A549 (cell line): ENCODE measurements around the gene ZNF79. TPM values are rescaled to one million over a fixed set of nuclear protein-coding genes. Genes with fewer than 3 reads are reported as not detected.

Experiments used
- ATAC-seq, 2 experiments: fragments of 200-7000 bp in 1 of 2; fragments of >200 bp in 1 of 2; cut with Nextera tagmentation in 1 of 2; cut with Tn5 transposase in 1 of 2; 3 replicates each; pipeline versions ENCODE4 v1.8.0 to v1.9.1; 2018 to 2020; ENCODE audit warnings: mild to moderate bottlenecking in 1 of 2, moderate library complexity in 1 of 2
- CTCF ChIA-PET: fragments of 300-600 bp; sonication (Branson Sonifier 250); formaldehyde crosslinking; extraction: SDS; loops from one replicate; lab custom pipeline; 2021; ENCODE audit warnings: antibody characterized with exemption, inconsistent platforms; lab: Yijun Ruan, JAX
- POLR2A ChIA-PET: fragments of 350-600 bp; formaldehyde crosslinking; extraction: SDS; loops from one replicate; lab custom pipeline; 2021; ENCODE audit warnings: antibody characterized with exemption, inconsistent platforms; lab: Yijun Ruan, JAX
- DNase-seq, 2 experiments: peaks; one replicate each; pipeline versions ENCODE4 v3.0.0 to v3.0.0-alpha.2; 2011 to 2016; ENCODE audit warnings: low read depth in 1 of 2, low spot score in 1 of 2
- FAIRE-seq: peaks from 2 replicates; lab custom pipeline; 2011; peaks lifted over from hg19 to GRCh38; lab: Jason Lieb, UNC
- H3K27ac ChIP-seq, 2 experiments: fragments of >200 bp; sonication (Bioruptor Twin); formaldehyde crosslinking; 3 replicates each; pipeline ENCODE4 v1.5.1; 2016 to 2017
- H3K4me1 ChIP-seq: fragments of >200 bp; sonication (Bioruptor Twin); formaldehyde crosslinking; 3 replicates; pipeline ENCODE4 v1.6.1; 2016
- H3K4me2 ChIP-seq: fragments of >200 bp; sonication (Bioruptor Twin); formaldehyde crosslinking; 3 replicates; pipeline ENCODE4 v1.6.1; 2016
- H3K4me3 ChIP-seq: fragments of >200 bp; sonication (Bioruptor Twin); formaldehyde crosslinking; 3 replicates; pipeline ENCODE4 v1.5.1; 2016
- H3K9me3 ChIP-seq: fragments of >200 bp; sonication (Bioruptor Twin); formaldehyde crosslinking; 3 replicates; pipeline ENCODE4 v1.6.1; 2016
- ATOH8 ChIP-seq: fragments of 250-450 bp; sonication (Bioruptor Pico); IDR thresholded peaks from 2 replicates; pipeline ENCODE4 v1.5.0; 2020; ENCODE audit warnings: low read depth, mild to moderate bottlenecking, moderate library complexity
- BCL3 ChIP-seq: fragments of >200 bp; sonication (Bioruptor Twin); formaldehyde crosslinking; IDR thresholded peaks from 3 replicates; pipeline ENCODE4 v1.6.1; 2016
- BHLHE40 ChIP-seq: IDR thresholded peaks from 2 replicates; pipeline ENCODE4 v1.6.1; 2012; ENCODE audit warnings: low read depth, low read length, inconsistent platforms
- CHD2 ChIP-seq: fragments of 150-350 bp; IDR thresholded peaks from 2 replicates; pipeline ENCODE4 v1.6.1; 2014; ENCODE audit warnings: low read length; ENCODE audit not compliant: partially characterized antibody
- EHMT2 ChIP-seq: fragments of 200-600 bp; sonication (generic); IDR thresholded peaks from 2 replicates; pipeline ENCODE4 v1.6.1; 2016; ENCODE audit warnings: antibody characterized with exemption, low read depth, mild to moderate bottlenecking, moderate library complexity
- FOSB ChIP-seq: fragments of 250-450 bp; sonication (Bioruptor Pico); IDR thresholded peaks from 2 replicates; pipeline ENCODE4 v1.5.0; 2020; ENCODE audit warnings: mild to moderate bottlenecking, moderate library complexity
- GATA3 ChIP-seq: IDR thresholded peaks from 2 replicates; pipeline ENCODE4 v1.6.1; 2012; ENCODE audit warnings: borderline replicate concordance
- HES2 ChIP-seq: fragments of >200 bp; sonication (Bioruptor Twin); formaldehyde crosslinking; IDR thresholded peaks from 2 replicates; pipeline ENCODE4 v1.6.1; 2016
- HMGXB4 ChIP-seq: fragments of 250-450 bp; sonication (Bioruptor Pico); IDR thresholded peaks from 2 replicates; pipeline ENCODE4 v1.5.0; 2021; ENCODE audit warnings: mild to moderate bottlenecking, moderate library complexity, borderline replicate concordance
- HOXB13 ChIP-seq: fragments of 250-450 bp; sonication (Bioruptor Pico); IDR thresholded peaks from 2 replicates; pipeline ENCODE4 v1.5.0; 2020; ENCODE audit warnings: low read depth, mild to moderate bottlenecking, moderate library complexity
- JUNB ChIP-seq: fragments of >200 bp; sonication (Bioruptor Twin); formaldehyde crosslinking; IDR thresholded peaks from 2 replicates; pipeline ENCODE4 v1.6.1; 2016
- KDM5A ChIP-seq: fragments of 200-600 bp; sonication (generic); IDR thresholded peaks from 2 replicates; pipeline ENCODE4 v1.6.1; 2016; ENCODE audit warnings: antibody characterized with exemption, mild to moderate bottlenecking
- MAFK ChIP-seq: fragments of 450-650 bp; IDR thresholded peaks from 2 replicates; pipeline ENCODE4 v1.6.1; 2014; ENCODE audit not compliant: partially characterized antibody
- MYC ChIP-seq: IDR thresholded peaks from 2 replicates; pipeline ENCODE4 v1.6.1; 2012; ENCODE audit warnings: mild to moderate bottlenecking, inconsistent platforms, low read length, improper control_type of control experiment, borderline replicate concordance
- NR3C1 ChIP-seq: fragments of >200 bp; sonication (Bioruptor Twin); formaldehyde crosslinking; IDR thresholded peaks from 3 replicates; pipeline ENCODE4 v1.6.1; 2017
- REST ChIP-seq: fragments of 200-600 bp; sonication (generic); IDR thresholded peaks from 2 replicates; pipeline ENCODE4 v1.6.1; 2016; ENCODE audit warnings: antibody characterized with exemption, mild to moderate bottlenecking, moderate library complexity
- RFX5 ChIP-seq: fragments of 450-650 bp; IDR thresholded peaks from 2 replicates; pipeline ENCODE4 v1.7.1; 2014; ENCODE audit warnings: antibody characterized with exemption, mild to moderate bottlenecking, moderate library complexity
- TFCP2L1 ChIP-seq: fragments of 250-450 bp; sonication (Bioruptor Pico); IDR thresholded peaks from 2 replicates; pipeline ENCODE4 v1.5.0; 2021; ENCODE audit warnings: mild to moderate bottlenecking
- ZC3H11A ChIP-seq: fragments of 450-650 bp; IDR thresholded peaks from 2 replicates; pipeline ENCODE4 v1.6.1; 2014; ENCODE audit warnings: antibody characterized with exemption, mild to moderate bottlenecking
- ZFP36 ChIP-seq: fragments of 450-650 bp; IDR thresholded peaks from 2 replicates; pipeline ENCODE4 v1.6.1; 2014; ENCODE audit warnings: borderline replicate concordance; ENCODE audit not compliant: partially characterized antibody
- ZSCAN20 ChIP-seq: fragments of 250-450 bp; sonication (Bioruptor Pico); IDR thresholded peaks from 2 replicates; pipeline ENCODE4 v1.8.0; 2022; ENCODE audit warnings: mild to moderate bottlenecking, moderate library complexity
- WGBS: methylation state at CpG from one replicate; pipeline ENCODE4 v1.1.6; 2017; ENCODE audit errors: missing lambda C conversion rate; 5-methylcytosine and 5-hydroxymethylcytosine counted together
- polyA plus RNA-seq, 4 experiments: library from polyadenylated mRNA; depleted of rRNA in 3 of 4; stranded (reverse); fragments of >200 nt; fragmentation: RNase III in 1 of 4; extraction: RNeasy Plus Mini Kit Qiagen cat#74134 plus additional on column Dnase treatment in 1 of 4; gene quantifications; 2 replicates in 3 of 4; 3 replicates in 1 of 4; pipeline ENCODE4 v1.2.3, GENCODE V29; 2011 to 2017

Gene ZNF79
- polyA plus RNA-seq, 2 of the 4 experiments (the other 2 are of a cell fraction): 4.9 to 5.7 TPM

- TF ChIP-seq ZFP36 (no peak), RFX5 (no peak)
Observed at GRCh38 chr9:127458921-127459320, 34.7 kb downstream of the ZNF79 start (continued).

- ChIA-PET CTCF (interaction anchor here (2.4 kb wide), 1 partner anchor 8 kb away, joined by 9 read pairs; no protein-coding TSS in a partner anchor), POLR2A (no interaction called here)
- FAIRE-seq (no peak), DNase-seq (no peak), ATAC-seq (no peak)
- H3K9me3 ChIP-seq: no peaks in the 10 kb centered on the region
- WGBS: 81% methylated on average over 3 of the region's 3 CpGs
- no peak overlapping the region for H3K4me2 ChIP-seq
- no peak overlapping the region for H3K4me3 ChIP-seq
- H3K27ac ChIP-seq: no peak overlapping the region
- TF ChIP-seq ZC3H11A: no peak
- TF ChIP-seq REST: no peak
- no peak for TF ChIP-seq ZSCAN20 (CRISPR knock-in tag)
- no peak for TF ChIP-seq BCL3
- TF ChIP-seq HES2: no peak
- TF ChIP-seq MAFK: no peak
- TF ChIP-seq JUNB: no peak
- TF ChIP-seq BHLHE40: no peak
- no peak for TF ChIP-seq EHMT2
- TF ChIP-seq FOSB: no peak
- no peak for TF ChIP-seq HOXB13 (CRISPR knock-in tag)
- no peak for TF ChIP-seq KDM5A
- TF ChIP-seq MYC: no peak
- no peak for TF ChIP-seq ATOH8 (CRISPR knock-in tag)
- TF ChIP-seq GATA3: no peak
- no peak for TF ChIP-seq TFCP2L1 (CRISPR knock-in tag)
- no peak for TF ChIP-seq HMGXB4 (CRISPR knock-in tag)
- TF ChIP-seq CHD2: no peak
- no peak for TF ChIP-seq NR3C1
- H3K4me1 ChIP-seq: no peaks in the 10 kb centered on the region
Observed at GRCh38 chr9:127463382-127463781, 39.2 kb downstream of the ZNF79 start.
